ENCODE measurements around the gene C5orf46. TPM values are rescaled to one million over a fixed set of nuclear protein-coding genes. Genes with fewer than 3 reads are reported as not detected.

Gene C5orf46
- total RNA-seq, 1 donor from 2014 or later = not detected

DNA sequence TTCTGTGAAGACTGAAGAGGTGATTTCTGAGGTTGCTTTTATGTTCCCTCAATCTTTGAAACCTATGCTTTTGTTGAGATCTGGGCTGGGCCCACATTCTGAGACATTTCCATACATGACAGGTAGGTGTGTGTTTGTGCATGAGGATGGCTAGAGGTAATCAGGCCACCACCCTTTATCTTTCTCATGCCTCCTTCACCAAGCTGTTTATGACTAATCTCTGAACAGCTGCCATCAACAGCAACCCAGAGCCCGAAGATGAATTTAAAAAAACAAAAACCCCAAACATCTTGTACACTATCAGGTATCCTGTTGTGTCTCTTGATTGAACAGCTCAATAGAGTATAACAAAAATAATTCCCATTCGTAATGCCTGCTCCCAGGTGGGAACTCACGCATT is 12.6 kb upstream of the C5orf46 start:
- H3K36me3 Mint-ChIP-seq = no peaks in the 10 kb centered on the region
- H3K27me3 Mint-ChIP-seq (ENCODE audit: insufficient read depth, low read depth) = no peaks in the 10 kb centered on the region

DNA sequence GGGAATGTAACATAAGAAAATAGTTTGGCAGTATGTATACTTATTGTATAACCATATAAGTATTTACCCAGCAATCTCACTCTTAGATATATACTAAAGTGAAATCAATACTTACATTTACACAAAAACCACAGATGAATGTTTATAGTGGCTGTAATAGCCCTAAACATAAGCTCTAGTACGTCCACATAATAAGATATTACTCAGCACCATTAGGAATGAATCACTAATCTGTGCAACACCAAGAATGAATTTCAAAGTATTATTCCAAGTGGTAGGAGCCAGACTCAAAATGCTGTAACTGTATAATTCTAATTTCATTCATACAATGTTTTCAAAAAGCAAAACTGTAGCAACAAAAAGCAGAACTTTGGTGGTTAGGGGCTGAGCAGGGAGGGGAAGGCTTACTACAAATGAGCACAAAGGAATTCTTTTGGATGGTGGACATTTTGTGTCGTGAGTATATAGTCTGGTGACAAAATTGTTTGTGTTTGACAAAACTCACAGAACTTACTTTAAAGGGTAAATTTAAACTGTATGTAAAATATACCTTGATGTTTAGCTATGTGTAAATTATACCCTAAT is 11.9 kb upstream of the C5orf46 start:
- no peak for TF ChIP-seq EZH2phosphoT487 (IDR thresholded peaks at IDR 0.05)
- TF ChIP-seq, protein P1, sequence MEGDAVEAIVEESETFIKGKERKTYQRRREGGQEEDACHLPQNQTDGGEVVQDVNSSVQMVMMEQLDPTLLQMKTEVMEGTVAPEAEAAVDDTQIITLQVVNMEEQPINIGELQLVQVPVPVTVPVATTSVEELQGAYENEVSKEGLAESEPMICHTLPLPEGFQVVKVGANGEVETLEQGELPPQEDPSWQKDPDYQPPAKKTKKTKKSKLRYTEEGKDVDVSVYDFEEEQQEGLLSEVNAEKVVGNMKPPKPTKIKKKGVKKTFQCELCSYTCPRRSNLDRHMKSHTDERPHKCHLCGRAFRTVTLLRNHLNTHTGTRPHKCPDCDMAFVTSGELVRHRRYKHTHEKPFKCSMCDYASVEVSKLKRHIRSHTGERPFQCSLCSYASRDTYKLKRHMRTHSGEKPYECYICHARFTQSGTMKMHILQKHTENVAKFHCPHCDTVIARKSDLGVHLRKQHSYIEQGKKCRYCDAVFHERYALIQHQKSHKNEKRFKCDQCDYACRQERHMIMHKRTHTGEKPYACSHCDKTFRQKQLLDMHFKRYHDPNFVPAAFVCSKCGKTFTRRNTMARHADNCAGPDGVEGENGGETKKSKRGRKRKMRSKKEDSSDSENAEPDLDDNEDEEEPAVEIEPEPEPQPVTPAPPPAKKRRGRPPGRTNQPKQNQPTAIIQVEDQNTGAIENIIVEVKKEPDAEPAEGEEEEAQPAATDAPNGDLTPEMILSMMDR (IDR thresholded peaks at IDR 0.05) = no peak
- no peak for TF ChIP-seq EZH2 (IDR thresholded peaks at IDR 0.05)
- Histone ChIP-seq H3K4me2 (no peak overlapping the region), H3K9ac (no peak overlapping the region), H3K27me3 (no peaks in the 10 kb centered on the region), H3F3A (ENCODE audit: low read depth) (no peaks in the 10 kb centered on the region), H4K20me1 (ENCODE audit: low read depth) (no peaks in the 10 kb centered on the region), H3K79me2 (ENCODE audit: low read depth) (no peaks in the 10 kb centered on the region), H3K9me3 (ENCODE audit: low read depth) (no peaks in the 10 kb centered on the region), H2AFZ (replicated peaks) (no peak overlapping the region), H3K4me3 (no peak overlapping the region), H3K4me1 (no peaks in the 10 kb centered on the region), H3K36me3 (no peaks in the 10 kb centered on the region), H3K27ac (no peak overlapping the region)
- H3K27me3 Mint-ChIP-seq (ENCODE audit: insufficient read depth, low read depth) = no peaks in the 10 kb centered on the region
- DNase-seq (ENCODE audit: low spot score) = no peak
- no peaks in the 10 kb centered on the region for H3K4me1 Mint-ChIP-seq
- H3K27ac Mint-ChIP-seq = no peak overlapping the region
- no peaks in the 10 kb centered on the region for H3K9me3 Mint-ChIP-seq
- no peak overlapping the region for H3K4me3 Mint-ChIP-seq
- H3K36me3 Mint-ChIP-seq = no peaks in the 10 kb centered on the region

More for the DNA sequence above, 12.6 kb upstream of the C5orf46 start:
- H2AFZ ChIP-seq (replicated peaks) = no peak overlapping the region
- no peaks in the 10 kb centered on the region for H3K9me3 Mint-ChIP-seq
- H3K9ac ChIP-seq = no peak overlapping the region
- no peak overlapping the region for H3K4me3 Mint-ChIP-seq
- H3K4me2 ChIP-seq = no peak overlapping the region
- no peaks in the 10 kb centered on the region for H3F3A ChIP-seq (ENCODE audit: low read depth)
- no peak overlapping the region for H3K4me3 ChIP-seq
- no peaks in the 10 kb centered on the region for H3K27me3 ChIP-seq
- no peak for DNase-seq (ENCODE audit: low spot score)
- no peaks in the 10 kb centered on the region for H4K20me1 ChIP-seq (ENCODE audit: low read depth)
- no peak overlapping the region for H3K27ac ChIP-seq
- H3K36me3 ChIP-seq = no peaks in the 10 kb centered on the region
- TF ChIP-seq EZH2phosphoT487 (IDR thresholded peaks at IDR 0.05) (no peak), EZH2 (IDR thresholded peaks at IDR 0.05) (no peak)
- TF ChIP-seq, protein P1 (IDR thresholded peaks at IDR 0.05) = no peak
- H3K27ac Mint-ChIP-seq = no peak overlapping the region
- no peaks in the 10 kb centered on the region for H3K4me1 Mint-ChIP-seq
- H3K9me3 ChIP-seq (ENCODE audit: low read depth) = no peaks in the 10 kb centered on the region
- no peaks in the 10 kb centered on the region for H3K79me2 ChIP-seq (ENCODE audit: low read depth)
- no peaks in the 10 kb centered on the region for H3K4me1 ChIP-seq

DNA sequence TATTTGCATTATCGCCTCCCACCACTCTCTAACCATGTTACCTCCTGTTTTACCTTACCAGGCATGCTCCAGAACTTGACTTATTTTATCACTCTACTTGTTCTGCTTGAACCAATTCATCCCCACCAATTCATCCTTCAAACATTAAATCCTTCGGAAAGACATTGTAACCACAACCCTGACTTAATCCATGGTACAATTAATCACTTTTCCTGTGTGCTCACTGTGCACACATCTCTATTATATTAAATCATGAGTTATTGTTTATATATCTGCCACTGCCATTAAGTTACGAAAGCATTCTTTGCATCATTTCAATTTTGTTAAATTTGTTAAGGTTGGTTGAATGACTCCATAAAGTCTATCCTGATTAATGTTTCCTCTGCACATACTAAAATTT is 7.4 kb upstream of the C5orf46 start:
- no peaks in the 10 kb centered on the region for H3K9me3 ChIP-seq (ENCODE audit: low read depth)
- H3K27me3 ChIP-seq = no peaks in the 10 kb centered on the region
- H3K27ac ChIP-seq = no peak overlapping the region

More for the DNA sequence above, 7.4 kb upstream of the C5orf46 start:
- H3K4me1 Mint-ChIP-seq = no peaks in the 10 kb centered on the region
- H3K4me2 ChIP-seq = no peak overlapping the region
- H3K4me3 Mint-ChIP-seq = no peak overlapping the region
- no peaks in the 10 kb centered on the region for H3K27me3 Mint-ChIP-seq (ENCODE audit: insufficient read depth, low read depth)
- no peaks in the 10 kb centered on the region for H3K36me3 Mint-ChIP-seq
- no peaks in the 10 kb centered on the region for H3K4me1 ChIP-seq
- H3K36me3 ChIP-seq = no peaks in the 10 kb centered on the region
- no peak overlapping the region for H2AFZ ChIP-seq (replicated peaks)
- no peak overlapping the region for H3K9ac ChIP-seq
- H3K79me2 ChIP-seq (ENCODE audit: low read depth) = no peaks in the 10 kb centered on the region
- no peaks in the 10 kb centered on the region for H3K9me3 Mint-ChIP-seq
- no peaks in the 10 kb centered on the region for H3F3A ChIP-seq (ENCODE audit: low read depth)
- no peaks in the 10 kb centered on the region for H4K20me1 ChIP-seq (ENCODE audit: low read depth)
- DNase-seq (ENCODE audit: low spot score) = no peak
- H3K4me3 ChIP-seq = no peak overlapping the region
- no peak for TF ChIP-seq EZH2phosphoT487 (IDR thresholded peaks at IDR 0.05)
- no peak for TF ChIP-seq EZH2 (IDR thresholded peaks at IDR 0.05)
- TF ChIP-seq, protein P1 (IDR thresholded peaks at IDR 0.05) = no peak
- H3K27ac Mint-ChIP-seq = no peak overlapping the region

Data from neural progenitor cell (in vitro differentiated cells).